ENCODE measurements around the gene CPD. TPM values are rescaled to one million over a fixed set of nuclear protein-coding genes. Genes with fewer than 3 reads are reported as not detected.

The CPD gene
- total RNA-seq, 2 donors from 2014 or later = 55.2 to 109 TPM

DNA sequence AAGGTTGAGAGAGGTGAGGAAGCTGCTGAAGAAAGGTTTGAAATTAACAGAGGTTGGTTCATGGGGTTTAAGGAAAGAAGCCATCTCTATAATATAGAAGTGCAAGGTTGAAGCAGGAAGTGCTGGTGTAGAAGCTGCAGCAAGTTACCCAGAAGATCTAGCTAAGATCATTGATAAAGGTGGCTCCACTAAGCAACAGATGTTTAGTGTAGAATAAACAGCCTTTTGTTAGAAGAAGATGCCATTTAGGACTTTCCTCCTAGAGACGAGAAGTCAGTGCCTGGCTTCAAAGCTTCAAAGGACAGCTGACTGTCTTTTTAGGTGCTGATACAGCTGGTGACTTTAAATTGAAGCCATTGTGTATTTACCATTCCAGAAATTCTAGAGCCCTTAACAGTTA is 127.8 kb downstream of the CPD start:
- DNase-seq (ENCODE audit: low spot score) (no peak), ATAC-seq (ENCODE audit: insufficient number of reproducible peaks, low FRiP score, low read depth) (no peak)
- Histone ChIP-seq H3K9me3 (no peaks in the 10 kb centered on the region), H3K27ac (no peak overlapping the region), H3K4me1 (ENCODE audit: control insufficient read depth in 1 of 2, low read depth in 2 of 2) (no peaks in the 10 kb centered on the region), H3K36me3 (peaks cover 26% of the 10 kb centered on the region), H3K4me3 (no peak overlapping the region), H3K27me3 (replicated peaks; ENCODE audit: insufficient read depth) (no peaks in the 10 kb centered on the region)
- TF ChIP-seq, protein P1, sequence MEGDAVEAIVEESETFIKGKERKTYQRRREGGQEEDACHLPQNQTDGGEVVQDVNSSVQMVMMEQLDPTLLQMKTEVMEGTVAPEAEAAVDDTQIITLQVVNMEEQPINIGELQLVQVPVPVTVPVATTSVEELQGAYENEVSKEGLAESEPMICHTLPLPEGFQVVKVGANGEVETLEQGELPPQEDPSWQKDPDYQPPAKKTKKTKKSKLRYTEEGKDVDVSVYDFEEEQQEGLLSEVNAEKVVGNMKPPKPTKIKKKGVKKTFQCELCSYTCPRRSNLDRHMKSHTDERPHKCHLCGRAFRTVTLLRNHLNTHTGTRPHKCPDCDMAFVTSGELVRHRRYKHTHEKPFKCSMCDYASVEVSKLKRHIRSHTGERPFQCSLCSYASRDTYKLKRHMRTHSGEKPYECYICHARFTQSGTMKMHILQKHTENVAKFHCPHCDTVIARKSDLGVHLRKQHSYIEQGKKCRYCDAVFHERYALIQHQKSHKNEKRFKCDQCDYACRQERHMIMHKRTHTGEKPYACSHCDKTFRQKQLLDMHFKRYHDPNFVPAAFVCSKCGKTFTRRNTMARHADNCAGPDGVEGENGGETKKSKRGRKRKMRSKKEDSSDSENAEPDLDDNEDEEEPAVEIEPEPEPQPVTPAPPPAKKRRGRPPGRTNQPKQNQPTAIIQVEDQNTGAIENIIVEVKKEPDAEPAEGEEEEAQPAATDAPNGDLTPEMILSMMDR (IDR thresholded peaks at IDR 0.05) = no peak

DNA sequence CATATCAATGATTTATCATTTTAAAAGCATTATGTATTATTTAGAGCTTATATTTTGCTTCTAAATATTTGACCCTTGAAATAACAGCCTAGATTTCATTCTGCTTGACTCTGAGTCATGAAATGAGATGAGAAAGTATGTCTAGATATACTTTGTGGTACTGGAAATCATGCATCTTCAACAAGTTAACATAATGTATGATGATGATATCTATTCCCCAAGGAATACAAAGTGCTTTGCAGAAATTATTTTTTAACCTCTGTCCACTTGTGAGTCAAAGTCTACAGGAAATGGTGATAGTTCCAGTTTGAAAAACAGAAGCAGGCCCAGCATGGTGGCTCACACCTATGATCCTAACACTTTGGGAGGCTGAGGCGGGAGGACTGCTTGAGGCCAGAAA is 134.6 kb downstream of the CPD start:
- H3K36me3 ChIP-seq = peaks cover 13% of the 10 kb centered on the region
- no peaks in the 10 kb centered on the region for H3K4me1 ChIP-seq (ENCODE audit: control insufficient read depth in 1 of 2, low read depth in 2 of 2)
- TF ChIP-seq, protein P1 (IDR thresholded peaks at IDR 0.05) = no peak
- H3K9me3 ChIP-seq = no peaks in the 10 kb centered on the region
- H3K27ac ChIP-seq = no peak overlapping the region
- no peak for DNase-seq (ENCODE audit: low spot score)
- H3K27me3 ChIP-seq (replicated peaks; ENCODE audit: insufficient read depth) = no peaks in the 10 kb centered on the region
- no peak overlapping the region for H3K4me3 ChIP-seq
- no peak for ATAC-seq (ENCODE audit: insufficient number of reproducible peaks, low FRiP score, low read depth)

DNA sequence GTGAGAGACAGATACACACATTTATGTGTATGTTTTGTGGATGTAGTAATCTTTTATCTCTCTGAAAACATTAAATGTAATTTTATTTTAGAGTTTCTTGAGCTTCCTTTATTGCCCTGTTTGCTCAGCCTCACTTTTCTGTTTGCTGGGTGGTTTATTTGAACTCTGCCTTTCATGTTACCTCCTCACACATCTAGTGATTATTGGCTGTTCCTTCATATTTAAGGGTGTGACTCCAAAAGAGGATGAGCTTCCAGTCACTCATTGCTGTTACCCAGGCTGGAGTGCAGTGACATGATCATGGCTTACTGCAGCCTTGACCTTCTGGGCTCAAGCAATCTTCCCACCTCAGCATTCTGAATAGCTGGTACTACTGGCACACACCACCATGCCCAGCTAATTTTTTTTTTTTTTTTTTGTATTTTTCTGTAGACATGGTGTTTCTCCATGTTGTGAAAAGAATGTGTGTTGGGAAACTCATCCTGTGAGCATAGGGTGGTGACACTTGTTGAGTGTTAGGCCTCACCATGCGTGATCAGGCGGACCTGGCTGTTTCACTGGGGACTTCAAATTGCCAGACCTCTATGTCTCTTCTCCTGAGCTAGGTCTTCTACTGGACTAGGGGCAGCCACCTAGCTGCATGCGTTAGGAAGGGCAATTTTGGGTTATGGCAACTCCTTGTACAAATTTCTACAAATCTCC is 136.3 kb downstream of the CPD start:
- DNase-seq (ENCODE audit: low spot score) (no peak), ATAC-seq (ENCODE audit: insufficient number of reproducible peaks, low FRiP score, low read depth) (no peak)
- H3K27me3 ChIP-seq (replicated peaks; ENCODE audit: insufficient read depth) = no peaks in the 10 kb centered on the region
- H3K4me3 ChIP-seq = no peak overlapping the region
- H3K27ac ChIP-seq = no peak overlapping the region
- TF ChIP-seq, protein P1 (IDR thresholded peaks at IDR 0.05) = no peak
- no peaks in the 10 kb centered on the region for H3K9me3 ChIP-seq
- H3K36me3 ChIP-seq = peaks cover 13% of the 10 kb centered on the region
- peaks cover 3 to 13% of the 10 kb centered on the region in 2 donors for H3K4me1 ChIP-seq (ENCODE audit: control insufficient read depth in 1 of 2, low read depth in 2 of 2)

DNA sequence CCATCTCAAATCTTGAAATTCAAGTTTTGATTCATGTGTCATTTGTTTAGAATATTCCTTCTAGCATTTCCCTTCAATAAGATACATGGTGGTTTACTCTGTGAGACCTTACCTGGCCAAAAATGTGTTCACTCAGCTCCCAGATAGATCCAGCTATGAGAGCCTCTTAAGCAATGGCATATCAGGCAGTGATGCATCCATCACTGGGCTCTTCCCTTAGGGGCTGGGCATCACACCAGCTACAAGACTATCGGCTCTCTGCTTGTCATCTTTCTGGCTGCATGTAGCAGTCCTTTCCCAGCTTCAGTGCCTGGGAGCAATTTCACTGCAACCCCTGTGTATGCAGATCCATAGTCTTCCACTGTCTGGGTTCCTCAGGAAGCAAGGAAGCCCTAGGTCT is 139.1 kb downstream of the CPD start:
- no peaks in the 10 kb centered on the region for H3K9me3 ChIP-seq
- DNase-seq (ENCODE audit: low spot score) (no peak), ATAC-seq (ENCODE audit: insufficient number of reproducible peaks, low FRiP score, low read depth) (no peak)
- no peak overlapping the region for H3K4me3 ChIP-seq
- no peak overlapping the region for H3K27ac ChIP-seq
- peaks cover 16% of the 10 kb centered on the region for H3K36me3 ChIP-seq
- H3K4me1 ChIP-seq (ENCODE audit: control insufficient read depth in 1 of 2, low read depth in 2 of 2) = peaks cover 3 to 20% of the 10 kb centered on the region in 2 donors
- TF ChIP-seq, protein P1 (IDR thresholded peaks at IDR 0.05) = no peak
- no peaks in the 10 kb centered on the region for H3K27me3 ChIP-seq (replicated peaks; ENCODE audit: insufficient read depth)

DNA sequence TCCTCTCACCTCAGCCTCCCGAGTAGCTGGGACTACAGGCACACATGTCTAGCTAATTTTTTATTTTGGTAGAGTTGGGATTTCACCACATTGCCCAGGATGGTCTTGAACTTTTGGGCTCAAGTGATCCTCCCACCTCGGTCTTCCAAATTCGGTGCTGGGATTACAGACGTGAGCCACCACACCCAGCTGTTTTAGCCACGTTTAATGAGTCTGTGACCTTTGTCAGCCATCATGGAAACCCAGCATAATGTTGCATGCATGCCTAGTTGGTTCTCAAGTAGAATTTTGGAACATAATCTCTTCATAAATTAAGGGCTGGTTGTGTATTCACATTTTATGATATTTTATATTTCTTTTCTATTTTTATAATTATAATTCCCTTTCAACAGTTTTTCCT is 140.4 kb downstream of the CPD start:
- Histone ChIP-seq H3K27ac (peak overlapping the region; percentile 36 to 72), H3K4me3 (no peak overlapping the region), H3K9me3 (no peaks in the 10 kb centered on the region), H3K27me3 (replicated peaks; ENCODE audit: insufficient read depth) (no peaks in the 10 kb centered on the region), H3K36me3 (peaks cover 11% of the 10 kb centered on the region), H3K4me1 (ENCODE audit: control insufficient read depth in 1 of 2, low read depth in 2 of 2) (peaks cover 3 to 20% of the 10 kb centered on the region in 2 donors)
- TF ChIP-seq, protein P1 (IDR thresholded peaks at IDR 0.05) = no peak
- DNase-seq (ENCODE audit: low spot score) (no peak), ATAC-seq (ENCODE audit: insufficient number of reproducible peaks, low FRiP score, low read depth) (no peak)

Other genes starting within 250 kb of the CPD start
- 10 to 100 TPM in 1 of 2 donors, 1 to 10 TPM in 1; 1.6 to 15.2 TPM for gene SLC6A4, start 143.2 kb upstream of the CPD start, total RNA-seq
- gene BLMH, start 87.0 kb upstream of the CPD start, total RNA-seq = 10 to 100 TPM; 21.5 to 34.6 TPM
- gene TMIGD1, start 44.9 kb upstream of the CPD start, total RNA-seq = not detected
- 10 to 100 TPM; 29.6 to 54.9 TPM for gene GOSR1, start 98.5 kb downstream of the CPD start, total RNA-seq

Data from thoracic aorta (tissue), 2 donors.